HEK293 (cell line): ENCODE results near the gene ZNF20.

Source experiments
- ELK4 ChIP-seq: IDR thresholded peaks from 2 replicates; pipeline ENCODE4 v1.6.1; 2011; ENCODE audit warnings: mild to moderate bottlenecking, low read depth, low read length, borderline replicate concordance
- GLI4 ChIP-seq: fragments of 450-650 bp; formaldehyde crosslinking; IDR thresholded peaks from 2 replicates; pipeline ENCODE4 v1.5.1; 2016; ENCODE audit warnings: missing biosample characterization, missing genetic modification characterization
- KLF1 ChIP-seq: fragments of 450-650 bp; formaldehyde crosslinking; IDR thresholded peaks from 2 replicates; pipeline ENCODE4 v1.5.1; 2016; ENCODE audit warnings: missing biosample characterization, missing genetic modification characterization
- KLF8 ChIP-seq: fragments of 450-650 bp; formaldehyde crosslinking; IDR thresholded peaks from 2 replicates; pipeline ENCODE4 v1.5.1; 2016; ENCODE audit warnings: missing biosample characterization, missing genetic modification characterization
- PRDM10 ChIP-seq: fragments of 450-650 bp; formaldehyde crosslinking; IDR thresholded peaks from 2 replicates; pipeline ENCODE4 v1.5.1; 2016; ENCODE audit warnings: missing biosample characterization, missing genetic modification characterization
- PRDM6 ChIP-seq: fragments of 450-650 bp; formaldehyde crosslinking; IDR thresholded peaks from 2 replicates; pipeline ENCODE4 v1.5.1; 2017; ENCODE audit warnings: missing biosample characterization, missing genetic modification characterization
- TSHZ1 ChIP-seq: fragments of 450-650 bp; formaldehyde crosslinking; IDR thresholded peaks from 2 replicates; pipeline ENCODE4 v1.5.1; 2016; ENCODE audit warnings: missing biosample characterization, missing genetic modification characterization, borderline replicate concordance
- ZBTB44 ChIP-seq: fragments of 450-650 bp; IDR thresholded peaks from 2 replicates; pipeline ENCODE4 v1.5.1; 2018; ENCODE audit warnings: missing biosample characterization, mild to moderate bottlenecking, missing genetic modification characterization
- ZBTB49 ChIP-seq: fragments of 450-650 bp; formaldehyde crosslinking; IDR thresholded peaks from 2 replicates; pipeline ENCODE4 v1.5.1; 2016; ENCODE audit warnings: missing biosample characterization, missing genetic modification characterization, low read depth
- ZNF138 ChIP-seq: fragments of 450-650 bp; formaldehyde crosslinking; IDR thresholded peaks from 2 replicates; pipeline ENCODE4 v1.5.1; 2016; ENCODE audit warnings: missing biosample characterization, missing genetic modification characterization, borderline replicate concordance
- ZNF174 ChIP-seq: fragments of 450-650 bp; formaldehyde crosslinking; IDR thresholded peaks from 2 replicates; pipeline ENCODE4 v1.5.0; 2017; ENCODE audit warnings: missing biosample characterization, mild to moderate bottlenecking, missing genetic modification characterization
- ZNF214 ChIP-seq: fragments of 450-650 bp; formaldehyde crosslinking; IDR thresholded peaks from 2 replicates; pipeline ENCODE4 v1.5.1; 2017; ENCODE audit warnings: missing biosample characterization, mild to moderate bottlenecking, missing genetic modification characterization, borderline replicate concordance
- ZNF335 ChIP-seq: fragments of 450-650 bp; formaldehyde crosslinking; conservative IDR thresholded peaks from 2 replicates; pipeline ENCODE4 v1.5.1; 2016; ENCODE audit warnings: missing biosample characterization, missing genetic modification characterization
- ZNF350 ChIP-seq: fragments of 450-650 bp; formaldehyde crosslinking; IDR thresholded peaks from 2 replicates; pipeline ENCODE4 v1.5.0; 2017; ENCODE audit warnings: missing biosample characterization, mild to moderate bottlenecking, missing genetic modification characterization
- ZNF449 ChIP-seq: fragments of 450-650 bp; formaldehyde crosslinking; IDR thresholded peaks from 2 replicates; pipeline ENCODE4 v1.5.1; 2017; ENCODE audit warnings: missing biosample characterization, mild to moderate bottlenecking, missing genetic modification characterization, moderate library complexity
- ZNF501 ChIP-seq: fragments of 450-650 bp; formaldehyde crosslinking; IDR thresholded peaks from 2 replicates; pipeline ENCODE4 v1.5.1; 2016; ENCODE audit warnings: missing biosample characterization, missing genetic modification characterization
- ZNF555 ChIP-seq: fragments of 450-650 bp; formaldehyde crosslinking; conservative IDR thresholded peaks from 2 replicates; pipeline ENCODE4 v1.5.1; 2017; ENCODE audit warnings: missing biosample characterization, mild to moderate bottlenecking, missing genetic modification characterization, inconsistent platforms
- ZNF624 ChIP-seq: fragments of 450-650 bp; formaldehyde crosslinking; IDR thresholded peaks from 2 replicates; pipeline ENCODE4 v1.5.1; 2017; ENCODE audit warnings: missing biosample characterization, missing genetic modification characterization
- ZNF626 ChIP-seq: fragments of 450-650 bp; sonication (Bioruptor Pico); formaldehyde crosslinking; IDR thresholded peaks from 2 replicates; pipeline ENCODE4 v1.5.1; 2018; ENCODE audit warnings: missing biosample characterization, missing genetic modification characterization, inconsistent platforms
- ZNF768 ChIP-seq: fragments of 450-650 bp; formaldehyde crosslinking; IDR thresholded peaks from 2 replicates; pipeline ENCODE4 v1.5.1; 2018; ENCODE audit warnings: missing biosample characterization, mild to moderate bottlenecking, missing genetic modification characterization
- ZNF776 ChIP-seq: fragments of 450-650 bp; formaldehyde crosslinking; IDR thresholded peaks from 2 replicates; pipeline ENCODE4 v1.5.0; 2017; ENCODE audit warnings: missing biosample characterization, missing genetic modification characterization, borderline replicate concordance
- ZNF843 ChIP-seq: fragments of 450-650 bp; formaldehyde crosslinking; IDR thresholded peaks from 2 replicates; pipeline ENCODE4 v1.5.1; 2016; ENCODE audit warnings: missing biosample characterization, missing genetic modification characterization

Gene ZNF20

GRCh38 chr19:12156223-12157058, 16.3 kb upstream of the ZNF20 start, which contains the start of gene ZNF625 (continued):
- TF ChIP-seq PRDM10 (tag by site-specific recombination), result peak; percentile 97
- TF ChIP-seq ZNF555, result no peak
- TF ChIP-seq ZNF335 (tag by site-specific recombination), result peak; percentile 84
- TF ChIP-seq ZNF214 (tag by site-specific recombination), result no peak
- no peak; the same call in 1 of the 2 replicates for TF ChIP-seq KLF1 (tag by site-specific recombination)
- TF ChIP-seq GLI4 (tag by site-specific recombination), result peak; percentile 68; the same call in 1 of the 2 replicates
- TF ChIP-seq ZNF843 (tag by site-specific recombination), result no peak
- no peak; the same call in 1 of the 2 replicates for TF ChIP-seq KLF8 (tag by site-specific recombination)
- no peak for TF ChIP-seq ZBTB44 (tag by site-specific recombination)
- TF ChIP-seq ZNF626 (tag by site-specific recombination), result no peak
- no peak for TF ChIP-seq ZBTB49 (tag by site-specific recombination)
- TF ChIP-seq ELK4, result no peak
- TF ChIP-seq ZNF624 (tag by site-specific recombination), result no peak
- no peak for TF ChIP-seq ZNF138
- no peak for TF ChIP-seq ZNF350
- TF ChIP-seq TSHZ1 (tag by site-specific recombination), result no peak
- TF ChIP-seq ZNF174, result no peak
- TF ChIP-seq ZNF501 (tag by site-specific recombination), result peak; percentile 61; the same call in 1 of the 2 replicates
- TF ChIP-seq PRDM6 (tag by site-specific recombination), result no peak
- no peak for TF ChIP-seq ZNF768 (tag by site-specific recombination)
- TF ChIP-seq ZNF449 (tag by site-specific recombination), result no peak
- TF ChIP-seq ZNF776 (tag by site-specific recombination), result no peak
